Hepatocyte (in vitro differentiated cells): ENCODE results near the gene USHBP1. TPM values are rescaled to one million over a fixed set of nuclear protein-coding genes. Genes with fewer than 3 reads are reported as not detected.

Source experiments
- DNase-seq: peaks from one replicate; pipeline ENCODE4 v3.0.0-alpha.2; 2016; ENCODE audit warnings: low spot score
- H2AFZ ChIP-seq: fragments of 200-600 bp; sonication (generic); 2 replicates; pipeline ENCODE4 v1.6.0; 2016; ENCODE audit warnings: antibody characterized with exemption, mild to moderate bottlenecking
- H3K27ac ChIP-seq: fragments of 200-600 bp; sonication (generic); 2 replicates; pipeline ENCODE4 v1.5.1; 2016; ENCODE audit warnings: mild to moderate bottlenecking
- H3K27me3 ChIP-seq: fragments of 200-600 bp; sonication (generic); 2 replicates; pipeline ENCODE4 v1.6.1; 2016
- H3K36me3 ChIP-seq: fragments of 200-600 bp; sonication (generic); replicated peaks from 2 replicates; pipeline ENCODE4 v1.5.1; 2016; ENCODE audit warnings: low read depth; ENCODE audit not compliant: insufficient read depth
- H3K4me1 ChIP-seq: fragments of 200-600 bp; sonication (generic); 2 replicates; pipeline ENCODE4 v1.5.1; 2016; ENCODE audit warnings: mild to moderate bottlenecking, moderate library complexity; ENCODE audit not compliant: insufficient read depth
- H3K4me2 ChIP-seq: fragments of 200-600 bp; sonication (generic); 2 replicates; pipeline ENCODE4 v1.6.0; 2016
- H3K4me3 ChIP-seq: fragments of 200-600 bp; sonication (generic); 2 replicates; pipeline ENCODE4 v1.5.1; 2016; ENCODE audit warnings: mild to moderate bottlenecking
- H3K79me2 ChIP-seq: fragments of 200-600 bp; sonication (generic); 2 replicates; pipeline ENCODE4 v1.6.0; 2017; ENCODE audit warnings: mild to moderate bottlenecking
- H3K9me2 ChIP-seq: fragments of 200-600 bp; sonication (generic); replicated peaks from 2 replicates; pipeline ENCODE4 v1.6.0; 2017; ENCODE audit warnings: mild to moderate bottlenecking; ENCODE audit not compliant: insufficient read depth
- H3K9me3 ChIP-seq: fragments of 200-600 bp; sonication (generic); 2 replicates; pipeline ENCODE4 v1.5.1; 2016; ENCODE audit warnings: low read depth, mild to moderate bottlenecking
- H4K20me1 ChIP-seq: fragments of 200-600 bp; sonication (generic); 2 replicates; pipeline ENCODE4 v1.6.0; 2016; ENCODE audit warnings: mild to moderate bottlenecking; ENCODE audit not compliant: insufficient read depth, poor library complexity, severe bottlenecking
- EZH2 ChIP-seq: fragments of 200-600 bp; sonication (generic); IDR thresholded peaks from 2 replicates; pipeline ENCODE4 v1.6.1; 2016; ENCODE audit warnings: antibody characterized with exemption, mild to moderate bottlenecking, borderline replicate concordance
- EZH2phosphoT487 ChIP-seq: fragments of 200-600 bp; sonication (generic); IDR thresholded peaks from one replicate; pipeline ENCODE4 v1.6.1; 2018; ENCODE audit warnings: antibody characterized with exemption, mild to moderate bottlenecking, low read depth, moderate library complexity; ENCODE audit not compliant: unreplicated experiment, severe bottlenecking
- WGBS: methylation state at CpG from one replicate; pipeline ENCODE4 v1.1.6; 2016; ENCODE audit warnings: low lambda C conversion rate; ENCODE audit errors: missing lambda C conversion rate; 5-methylcytosine and 5-hydroxymethylcytosine counted together
- polyA plus RNA-seq: library from polyadenylated mRNA; unstranded; fragments of >200 nt; fragmentation: Nextera tagmentation; extraction: Ambion mirVana; gene quantifications from 2 replicates; pipeline ENCODE4 v1.2.1, GENCODE V29; 2016
- total RNA-seq: library from RNA; depleted of rRNA; stranded (reverse); fragments of >200 nt; gene quantifications from 2 replicates; pipeline ENCODE4 v1.2.3, GENCODE V29; 2014
- TF ChIP-seq, protein P1 (sequence below): fragments of 200-600 bp; sonication (generic); IDR thresholded peaks from 2 replicates; pipeline ENCODE4 v1.5.1; 2016; ENCODE audit warnings: antibody characterized with exemption, mild to moderate bottlenecking; ENCODE audit not compliant: poor library complexity

The USHBP1 gene
- total and polyA plus RNA-seq, 2 experiments from 2014 or later = 0.98 TPM; not detected in 1

- no peaks in the 10 kb centered on the region for H4K20me1 ChIP-seq
- H3K27ac ChIP-seq = no peak overlapping the region
- no peak for DNase-seq
- H3K9me2 ChIP-seq = no peaks in the 10 kb centered on the region
- no peaks in the 10 kb centered on the region for H3K79me2 ChIP-seq
- WGBS = 89% methylated on average over 10 of the region's 10 CpGs
- H2AFZ ChIP-seq = no peak overlapping the region
- H3K4me1 ChIP-seq = no peaks in the 10 kb centered on the region
- H3K9me3 ChIP-seq = no peaks in the 10 kb centered on the region
- H3K4me3 ChIP-seq = no peak overlapping the region
- TF ChIP-seq EZH2 = no peak
- TF ChIP-seq, protein P1, sequence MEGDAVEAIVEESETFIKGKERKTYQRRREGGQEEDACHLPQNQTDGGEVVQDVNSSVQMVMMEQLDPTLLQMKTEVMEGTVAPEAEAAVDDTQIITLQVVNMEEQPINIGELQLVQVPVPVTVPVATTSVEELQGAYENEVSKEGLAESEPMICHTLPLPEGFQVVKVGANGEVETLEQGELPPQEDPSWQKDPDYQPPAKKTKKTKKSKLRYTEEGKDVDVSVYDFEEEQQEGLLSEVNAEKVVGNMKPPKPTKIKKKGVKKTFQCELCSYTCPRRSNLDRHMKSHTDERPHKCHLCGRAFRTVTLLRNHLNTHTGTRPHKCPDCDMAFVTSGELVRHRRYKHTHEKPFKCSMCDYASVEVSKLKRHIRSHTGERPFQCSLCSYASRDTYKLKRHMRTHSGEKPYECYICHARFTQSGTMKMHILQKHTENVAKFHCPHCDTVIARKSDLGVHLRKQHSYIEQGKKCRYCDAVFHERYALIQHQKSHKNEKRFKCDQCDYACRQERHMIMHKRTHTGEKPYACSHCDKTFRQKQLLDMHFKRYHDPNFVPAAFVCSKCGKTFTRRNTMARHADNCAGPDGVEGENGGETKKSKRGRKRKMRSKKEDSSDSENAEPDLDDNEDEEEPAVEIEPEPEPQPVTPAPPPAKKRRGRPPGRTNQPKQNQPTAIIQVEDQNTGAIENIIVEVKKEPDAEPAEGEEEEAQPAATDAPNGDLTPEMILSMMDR = no peak
- TF ChIP-seq EZH2phosphoT487 = no peak
- no peaks in the 10 kb centered on the region for H3K27me3 ChIP-seq
- no peaks in the 10 kb centered on the region for H3K36me3 ChIP-seq
- H3K4me2 ChIP-seq = no peak overlapping the region
Observed at GRCh38 chr19:17254636-17255035, 9.9 kb downstream of the USHBP1 start.

GRCh38 chr19:17249887-17250548 is 14.5 kb downstream of the USHBP1 start:
- TF ChIP-seq, protein P1 = no peak
- TF ChIP-seq EZH2 (no peak), EZH2phosphoT487 (no peak)
- no peak overlapping the region for H3K4me3 ChIP-seq
- no peak for DNase-seq
- peak overlapping the region; percentile 85 for H3K27ac ChIP-seq
- H4K20me1 ChIP-seq = no peaks in the 10 kb centered on the region
- no peak overlapping the region for H2AFZ ChIP-seq
- 94% methylated on average over 15 of the region's 15 CpGs for WGBS
- H3K4me1 ChIP-seq = peaks cover 28% of the 10 kb centered on the region
- H3K36me3 ChIP-seq = no peaks in the 10 kb centered on the region
- no peak overlapping the region for H3K4me2 ChIP-seq
- H3K79me2 ChIP-seq = peaks cover 3% of the 10 kb centered on the region
- no peaks in the 10 kb centered on the region for H3K9me2 ChIP-seq
- H3K9me3 ChIP-seq = no peaks in the 10 kb centered on the region
- H3K27me3 ChIP-seq = no peaks in the 10 kb centered on the region

GRCh38 chr19:17248011-17248776 is 16.4 kb downstream of the USHBP1 start:
- Histone ChIP-seq H3K27ac (peak overlapping the region; percentile 95), H3K36me3 (no peaks in the 10 kb centered on the region), H2AFZ (no peak overlapping the region), H3K4me1 (peaks cover 33% of the 10 kb centered on the region), H3K9me3 (no peaks in the 10 kb centered on the region), H4K20me1 (peaks cover 8% of the 10 kb centered on the region), H3K79me2 (peaks cover 21% of the 10 kb centered on the region), H3K4me2 (peak overlapping the region; percentile 90), H3K27me3 (no peaks in the 10 kb centered on the region), H3K9me2 (no peaks in the 10 kb centered on the region), H3K4me3 (no peak overlapping the region)
- 52% methylated on average over 21 of the region's 21 CpGs for WGBS
- DNase-seq = no peak
- TF ChIP-seq EZH2 = no peak
- TF ChIP-seq EZH2phosphoT487 = no peak
- TF ChIP-seq, protein P1 = no peak
